ENCODE measurements around the gene SPACA5.

DNA sequence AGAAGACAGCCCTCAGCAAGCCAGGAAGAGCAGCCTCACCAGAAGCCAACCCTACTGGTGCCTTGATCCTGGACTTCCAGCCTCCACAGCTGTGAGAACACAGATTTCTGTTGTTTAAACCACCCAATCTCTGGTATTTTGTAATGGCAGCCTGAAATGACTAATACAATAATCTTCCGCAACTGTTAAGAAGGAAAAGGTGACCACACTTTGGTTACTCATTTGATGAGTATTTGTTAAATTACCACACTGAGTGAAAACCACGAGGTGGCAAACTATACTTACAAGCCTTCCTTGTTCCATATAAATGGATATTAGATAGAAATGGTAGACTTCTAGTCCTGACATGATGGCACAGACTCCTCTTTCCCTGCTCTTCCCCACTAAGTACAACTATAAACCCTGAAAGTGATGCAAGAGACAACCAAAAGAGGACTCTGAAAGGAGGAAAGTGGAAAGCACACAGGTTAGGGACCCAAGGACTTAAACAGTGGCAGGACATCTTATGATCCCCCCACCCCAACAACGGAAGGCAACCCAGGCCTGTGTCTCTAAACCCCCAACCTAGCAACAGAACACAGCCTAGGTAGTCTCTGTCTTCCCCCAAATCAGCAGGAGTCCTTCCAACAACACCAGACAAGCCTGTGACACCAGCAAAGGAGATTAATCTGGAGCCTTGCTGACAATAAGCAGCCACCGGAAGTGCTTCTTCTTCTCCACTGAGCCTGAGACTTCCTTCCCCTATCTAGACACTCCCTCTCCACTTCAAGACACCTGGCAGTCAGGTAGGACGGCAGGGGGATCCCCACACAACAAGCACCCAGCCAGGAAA lies 15.3 kb upstream of the SPACA5 start:
- TF ChIP-seq, protein P1, sequence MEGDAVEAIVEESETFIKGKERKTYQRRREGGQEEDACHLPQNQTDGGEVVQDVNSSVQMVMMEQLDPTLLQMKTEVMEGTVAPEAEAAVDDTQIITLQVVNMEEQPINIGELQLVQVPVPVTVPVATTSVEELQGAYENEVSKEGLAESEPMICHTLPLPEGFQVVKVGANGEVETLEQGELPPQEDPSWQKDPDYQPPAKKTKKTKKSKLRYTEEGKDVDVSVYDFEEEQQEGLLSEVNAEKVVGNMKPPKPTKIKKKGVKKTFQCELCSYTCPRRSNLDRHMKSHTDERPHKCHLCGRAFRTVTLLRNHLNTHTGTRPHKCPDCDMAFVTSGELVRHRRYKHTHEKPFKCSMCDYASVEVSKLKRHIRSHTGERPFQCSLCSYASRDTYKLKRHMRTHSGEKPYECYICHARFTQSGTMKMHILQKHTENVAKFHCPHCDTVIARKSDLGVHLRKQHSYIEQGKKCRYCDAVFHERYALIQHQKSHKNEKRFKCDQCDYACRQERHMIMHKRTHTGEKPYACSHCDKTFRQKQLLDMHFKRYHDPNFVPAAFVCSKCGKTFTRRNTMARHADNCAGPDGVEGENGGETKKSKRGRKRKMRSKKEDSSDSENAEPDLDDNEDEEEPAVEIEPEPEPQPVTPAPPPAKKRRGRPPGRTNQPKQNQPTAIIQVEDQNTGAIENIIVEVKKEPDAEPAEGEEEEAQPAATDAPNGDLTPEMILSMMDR (IDR thresholded peaks at IDR 0.05) = no peak
- TF ChIP-seq EZH2 (IDR thresholded peaks at IDR 0.05) (no peak), EZH2phosphoT487 (IDR thresholded peaks at IDR 0.05) (no peak)
